Smooth muscle cell (in vitro differentiated cells): ENCODE data around the gene PAXIP1. TPM values are rescaled to one million over a fixed set of nuclear protein-coding genes. Genes with fewer than 3 reads are reported as not detected.

ENCODE experiments used
- DNase-seq: peaks from one replicate; lab custom pipeline; 2025; ENCODE audit not compliant: unreplicated experiment; lab: John Stamatoyannopoulos, UW
- H2AFZ ChIP-seq: fragments of 200-600 bp; sonication (generic); 2 replicates; pipeline ENCODE4 v1.6.0; 2016; ENCODE audit warnings: antibody characterized with exemption, low read depth, mild to moderate bottlenecking
- H3F3A ChIP-seq: fragments of 200-600 bp; sonication (generic); 2 replicates; pipeline ENCODE4 v1.6.0; 2017; ENCODE audit warnings: antibody characterized with exemption, low read depth
- H3K27ac ChIP-seq: fragments of 200-600 bp; sonication (generic); 2 replicates; pipeline ENCODE4 v1.5.1; 2016; ENCODE audit warnings: low read depth, mild to moderate bottlenecking
- H3K27me3 ChIP-seq: fragments of 200-600 bp; sonication (generic); 2 replicates; pipeline ENCODE4 v1.6.1; 2016; ENCODE audit warnings: low read depth, mild to moderate bottlenecking
- H3K36me3 ChIP-seq: fragments of 200-600 bp; sonication (generic); 2 replicates; pipeline ENCODE4 v1.5.1; 2016; ENCODE audit warnings: low read depth
- H3K4me1 ChIP-seq: fragments of 200-600 bp; sonication (generic); 2 replicates; pipeline ENCODE4 v1.5.1; 2016; ENCODE audit warnings: low read depth
- H3K4me2 ChIP-seq: fragments of 200-600 bp; sonication (generic); 2 replicates; pipeline ENCODE4 v1.6.0; 2016; ENCODE audit warnings: mild to moderate bottlenecking
- H3K4me3 ChIP-seq: fragments of 200-600 bp; sonication (generic); 2 replicates; pipeline ENCODE4 v1.5.1; 2016; ENCODE audit warnings: mild to moderate bottlenecking
- H3K79me2 ChIP-seq: fragments of 200-600 bp; sonication (generic); 2 replicates; pipeline ENCODE4 v1.6.0; 2016; ENCODE audit warnings: low read depth, mild to moderate bottlenecking
- H3K9ac ChIP-seq: fragments of 200-600 bp; sonication (generic); 2 replicates; pipeline ENCODE4 v1.6.0; 2016; ENCODE audit warnings: low read depth
- H3K9me3 ChIP-seq: fragments of 200-600 bp; sonication (generic); replicated peaks from 2 replicates; pipeline ENCODE4 v1.5.1; 2016; ENCODE audit warnings: low read depth
- H4K20me1 ChIP-seq: fragments of 200-600 bp; sonication (generic); 2 replicates; pipeline ENCODE4 v1.6.0; 2016; ENCODE audit warnings: low read depth
- CTCF ChIP-seq: fragments of 200-600 bp; sonication (generic); IDR thresholded peaks from 2 replicates; pipeline ENCODE4 v1.5.1; 2017; ENCODE audit warnings: borderline replicate concordance, mild to moderate bottlenecking, antibody characterized with exemption; ENCODE audit not compliant: insufficient read depth, poor library complexity, severe bottlenecking
- WGBS: methylation state at CpG from one replicate; pipeline ENCODE4 v1.1.7; 2016; ENCODE audit warnings: low lambda C conversion rate; 5-methylcytosine and 5-hydroxymethylcytosine counted together
- polyA plus RNA-seq: library from polyadenylated mRNA; unstranded; fragments of >200 nt; fragmentation: Nextera tagmentation; extraction: Ambion mirVana; gene quantifications from 2 replicates; pipeline ENCODE4 v1.2.1, GENCODE V29; 2016
- total RNA-seq: library from RNA; depleted of rRNA; stranded (reverse); fragments of >200 nt; gene quantifications from 2 replicates; pipeline ENCODE4 v1.2.3, GENCODE V29; 2014

The PAXIP1 gene
- total and polyA plus RNA-seq, 2 experiments from 2014 or later = 1.8 to 7.1 TPM

- Histone ChIP-seq H3K79me2 (no peaks in the 10 kb centered on the region), H3K9me3 (no peaks in the 10 kb centered on the region), H3F3A (no peaks in the 10 kb centered on the region), H3K4me2 (no peak overlapping the region), H3K36me3 (no peaks in the 10 kb centered on the region), H2AFZ (no peak overlapping the region), H3K4me1 (no peaks in the 10 kb centered on the region), H3K27ac (no peak overlapping the region), H3K27me3 (no peaks in the 10 kb centered on the region), H4K20me1 (no peaks in the 10 kb centered on the region), H3K4me3 (no peak overlapping the region), H3K9ac (no peak overlapping the region)
- no peak for TF ChIP-seq CTCF
- DNase-seq = no peak
- WGBS = 91% methylated on average over 8 of the region's 14 CpGs
These were observed 86.5 kb downstream of the PAXIP1 start for GRCh38 chr7:154916381-154916780.

- no peak overlapping the region for H2AFZ ChIP-seq
- H3K4me2 ChIP-seq = no peak overlapping the region
- no peaks in the 10 kb centered on the region for H3F3A ChIP-seq
- H3K79me2 ChIP-seq = no peaks in the 10 kb centered on the region
- DNase-seq = no peak
- 96% methylated on average over 4 of the region's 4 CpGs for WGBS
- H3K4me3 ChIP-seq = no peak overlapping the region
- no peak overlapping the region for H3K9ac ChIP-seq
- no peaks in the 10 kb centered on the region for H3K9me3 ChIP-seq
- no peaks in the 10 kb centered on the region for H3K36me3 ChIP-seq
- no peak for TF ChIP-seq CTCF
- H3K4me1 ChIP-seq = no peaks in the 10 kb centered on the region
- no peaks in the 10 kb centered on the region for H3K27me3 ChIP-seq
- no peaks in the 10 kb centered on the region for H4K20me1 ChIP-seq
- no peak overlapping the region for H3K27ac ChIP-seq
These were observed 87.3 kb downstream of the PAXIP1 start for GRCh38 chr7:154915600-154915999.

- H3K9me3 ChIP-seq = no peaks in the 10 kb centered on the region
- no peaks in the 10 kb centered on the region for H3K36me3 ChIP-seq
- TF ChIP-seq CTCF = no peak
- H3K4me3 ChIP-seq = no peak overlapping the region
- H3K4me1 ChIP-seq = no peaks in the 10 kb centered on the region
- H3K27me3 ChIP-seq = no peaks in the 10 kb centered on the region
- H4K20me1 ChIP-seq = no peaks in the 10 kb centered on the region
- H3K9ac ChIP-seq = no peak overlapping the region
- no peak overlapping the region for H3K4me2 ChIP-seq
- WGBS = 84% methylated on average over 18 of the region's 18 CpGs
- no peak overlapping the region for H2AFZ ChIP-seq
- no peak for DNase-seq
- H3K27ac ChIP-seq = no peak overlapping the region
- no peaks in the 10 kb centered on the region for H3K79me2 ChIP-seq
- H3F3A ChIP-seq = no peaks in the 10 kb centered on the region
These were observed 87.9 kb downstream of the PAXIP1 start for GRCh38 chr7:154914996-154915380.

GRCh38 chr7:154914308-154914995 lies 88.5 kb downstream of the PAXIP1 start:
- WGBS = 84% methylated on average over 36 of the region's 36 CpGs
- Histone ChIP-seq H2AFZ (no peak overlapping the region), H3K4me2 (no peak overlapping the region), H3K27ac (no peak overlapping the region), H3K9me3 (no peaks in the 10 kb centered on the region), H3K27me3 (no peaks in the 10 kb centered on the region), H3K36me3 (no peaks in the 10 kb centered on the region), H4K20me1 (no peaks in the 10 kb centered on the region), H3F3A (no peaks in the 10 kb centered on the region), H3K4me1 (no peaks in the 10 kb centered on the region), H3K79me2 (no peaks in the 10 kb centered on the region), H3K9ac (no peak overlapping the region), H3K4me3 (no peak overlapping the region)
- DNase-seq = no peak
- no peak for TF ChIP-seq CTCF
